ENCODE measurements around the gene KMT2C.
A peak's percentile ranks its signal among the peaks of the same experiment; 100 is the strongest.
"Not testable (repeated sequence)": the region's sequence is repeated elsewhere in the genome, so short reads cannot be mapped to it uniquely, and the experiment has no call there.

The KMT2C gene

GRCh38 chr7:152353281-152353680 lies 82.5 kb downstream of the KMT2C start:
- not testable (repeated sequence) for DNase-seq

- not testable (repeated sequence) for DNase-seq
Observed at GRCh38 chr7:152351747-152352146, 84.1 kb downstream of the KMT2C start.

- DNase-seq = no peak
Observed at GRCh38 chr7:152351168-152351567, 84.6 kb downstream of the KMT2C start.

DNA sequence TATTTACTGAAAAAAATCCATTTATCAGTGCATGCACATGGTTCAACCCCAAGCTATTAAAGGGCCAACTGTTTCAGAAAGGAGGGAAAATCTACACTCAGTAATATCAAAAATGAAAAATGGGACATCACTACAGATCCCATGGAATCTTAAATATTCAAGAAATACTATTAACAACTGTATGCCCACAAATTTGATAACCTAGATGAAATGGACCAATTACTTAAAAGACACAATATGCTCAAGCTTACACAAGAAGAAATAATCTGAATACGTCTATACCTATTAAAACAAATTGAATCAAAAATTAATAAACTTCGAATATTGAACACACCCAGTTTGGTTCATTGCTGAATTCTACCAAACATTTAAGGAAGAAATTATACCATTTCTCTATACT lies 87.9 kb downstream of the KMT2C start:
- DNase-seq = no peak

- DNase-seq = peak; percentile 20
Observed at GRCh38 chr7:152344253-152344652, 91.5 kb downstream of the KMT2C start.

GRCh38 chr7:152342796-152343195 lies 93.0 kb downstream of the KMT2C start:
- no peak for DNase-seq

DNA sequence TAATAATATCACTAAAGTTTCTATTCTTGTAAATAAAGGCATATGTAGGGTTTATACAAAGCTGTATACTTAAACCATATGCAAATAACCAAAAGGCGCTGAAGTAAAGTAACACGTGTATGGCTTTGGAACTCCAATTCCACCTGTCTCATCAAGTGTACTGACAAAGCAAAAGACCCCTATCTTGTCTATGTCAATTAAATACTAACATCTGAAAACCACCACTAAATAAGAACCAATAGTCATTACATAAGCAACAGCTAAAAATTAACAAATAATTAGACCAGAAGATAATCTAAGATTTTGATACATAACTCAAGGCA lies 93.9 kb downstream of the KMT2C start:
- DNase-seq = no peak

DNA sequence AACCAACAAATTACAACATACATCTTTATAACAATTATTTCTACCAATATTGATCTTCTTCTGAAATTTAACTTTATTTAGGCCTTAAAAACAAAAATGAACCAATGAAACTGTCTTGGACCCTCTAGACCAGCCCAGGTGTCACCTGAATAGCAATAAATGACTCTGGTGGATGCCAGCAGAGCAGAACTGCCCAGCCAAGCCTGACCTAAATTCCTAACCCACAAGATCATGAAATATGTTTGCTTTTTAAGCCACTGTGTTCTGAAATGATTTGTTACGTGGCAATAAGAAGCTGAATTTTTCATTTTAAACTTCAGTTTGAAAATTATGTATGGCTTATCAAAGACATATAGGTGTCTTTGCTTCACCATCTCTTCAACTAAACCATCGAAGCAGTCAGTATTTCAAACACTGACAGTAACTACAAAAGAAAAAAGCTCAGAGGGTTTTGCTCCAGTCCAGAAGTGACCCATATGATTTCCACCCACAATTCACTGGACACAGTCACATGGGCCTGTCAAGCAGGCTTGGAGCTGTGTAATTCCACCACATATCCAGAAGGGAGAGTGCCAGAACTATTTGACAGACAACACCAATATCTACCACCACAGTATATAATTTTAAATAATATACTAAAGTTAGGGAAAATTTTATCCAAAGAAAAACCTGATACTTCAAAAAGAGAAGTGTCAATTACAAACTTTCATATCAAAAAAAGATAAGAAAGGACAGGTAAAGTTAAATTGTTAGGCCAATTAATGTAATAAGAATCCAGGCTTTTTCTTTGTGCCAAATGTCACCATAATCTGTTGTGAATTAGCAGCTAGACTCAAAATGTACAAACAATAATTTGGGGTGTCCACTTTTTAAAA lies 94.5 kb downstream of the KMT2C start:
- peak; percentile 7 for DNase-seq

DNA sequence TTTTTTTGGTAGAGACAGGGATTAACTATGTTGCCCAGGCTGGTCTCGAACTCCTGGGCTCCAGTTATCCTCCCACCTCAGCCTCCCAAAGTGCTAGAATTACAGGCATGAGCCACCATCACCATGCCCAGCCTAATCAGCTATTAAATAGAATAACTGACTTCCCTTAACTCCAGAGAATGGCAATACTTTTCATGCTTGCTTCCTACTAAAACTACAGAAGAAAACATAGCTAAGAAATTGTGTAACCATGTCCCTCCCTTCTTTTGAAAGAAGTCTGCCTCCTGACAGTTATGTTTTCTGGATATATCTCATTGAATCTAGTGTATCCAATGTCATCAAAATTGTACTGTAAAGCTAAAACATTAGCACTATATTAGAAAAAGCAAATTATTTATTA lies 95.6 kb downstream of the KMT2C start:
- DNase-seq = no peak

- no peak for DNase-seq
Observed at GRCh38 chr7:152338561-152338960, 97.2 kb downstream of the KMT2C start.

DNA sequence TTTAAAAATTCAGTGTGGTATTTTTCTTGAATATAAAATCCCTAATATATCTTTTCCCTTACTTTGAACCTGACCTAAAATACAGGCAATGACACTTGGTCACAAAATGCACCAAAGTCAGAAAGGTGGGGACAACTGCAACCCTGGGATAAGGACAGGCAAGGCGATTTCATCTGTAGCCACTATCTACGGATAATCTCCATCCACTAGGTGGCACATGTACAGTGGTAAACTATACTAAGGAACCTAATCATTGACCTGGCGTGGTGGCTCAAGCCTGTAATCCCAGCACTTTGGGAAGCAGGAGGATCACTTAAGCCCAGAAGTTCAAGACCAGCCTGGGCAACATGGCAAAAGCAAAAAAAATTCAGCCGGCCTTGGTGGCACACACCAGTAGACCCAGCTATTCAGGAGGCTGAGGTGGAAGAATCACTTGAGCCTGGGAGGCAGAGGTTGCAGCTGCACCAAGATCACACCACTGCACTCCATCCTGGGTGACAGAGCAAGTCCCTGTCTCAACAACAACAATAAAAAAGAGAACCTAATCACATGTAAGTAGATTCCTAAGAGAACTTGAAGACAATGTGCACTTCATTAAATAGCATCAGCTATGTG lies 98.9 kb downstream of the KMT2C start:
- peak; percentile 55 for DNase-seq

GRCh38 chr7:152335900-152336571 lies 99.8 kb downstream of the KMT2C start:
- DNase-seq = peak; percentile 36

DNA sequence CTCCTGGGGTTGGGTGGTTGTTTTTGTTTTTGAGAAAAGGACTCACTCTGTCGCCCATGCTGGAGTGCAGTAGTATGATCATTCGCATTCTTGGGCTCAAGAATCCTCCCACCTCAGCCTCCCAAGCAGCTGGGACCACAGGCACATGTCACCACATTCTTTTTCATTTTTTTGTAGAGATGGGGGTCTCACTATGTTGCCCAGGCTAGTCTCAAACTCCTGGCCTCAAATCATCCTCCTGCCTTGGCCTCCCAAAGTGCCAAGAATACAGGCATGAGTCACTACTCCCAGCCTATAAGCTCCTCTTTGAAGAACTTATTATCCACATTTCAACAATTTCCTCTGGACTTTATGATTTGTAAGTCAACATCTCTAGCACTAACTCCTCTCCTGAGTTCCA lies 102.7 kb downstream of the KMT2C start:
- no peak for DNase-seq

GRCh38 chr7:152330827-152331226 lies 105.0 kb downstream of the KMT2C start:
- DNase-seq = no peak

DNA sequence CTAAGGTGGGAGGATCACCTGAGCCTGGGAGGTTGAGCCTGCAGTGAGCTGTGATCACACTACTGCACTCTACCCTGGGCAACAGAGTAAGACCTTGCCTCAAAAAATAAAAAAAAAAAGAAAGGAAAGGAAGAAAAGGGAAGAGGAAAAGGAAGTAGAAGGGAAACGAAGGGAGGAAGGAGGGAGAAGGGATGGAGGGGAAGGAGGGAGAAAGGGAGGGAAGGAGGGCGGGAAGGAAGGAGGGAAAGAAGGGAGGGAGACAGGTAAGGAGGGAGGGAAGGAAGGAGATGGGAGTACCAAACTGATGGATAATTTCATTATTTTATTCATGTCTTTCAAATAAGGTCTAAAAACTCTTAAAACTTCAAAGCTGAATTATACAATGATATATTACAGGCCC lies 106.3 kb downstream of the KMT2C start:
- DNase-seq = no peak

- no peak for DNase-seq
Observed at GRCh38 chr7:152328234-152328633, 107.6 kb downstream of the KMT2C start.

DNA sequence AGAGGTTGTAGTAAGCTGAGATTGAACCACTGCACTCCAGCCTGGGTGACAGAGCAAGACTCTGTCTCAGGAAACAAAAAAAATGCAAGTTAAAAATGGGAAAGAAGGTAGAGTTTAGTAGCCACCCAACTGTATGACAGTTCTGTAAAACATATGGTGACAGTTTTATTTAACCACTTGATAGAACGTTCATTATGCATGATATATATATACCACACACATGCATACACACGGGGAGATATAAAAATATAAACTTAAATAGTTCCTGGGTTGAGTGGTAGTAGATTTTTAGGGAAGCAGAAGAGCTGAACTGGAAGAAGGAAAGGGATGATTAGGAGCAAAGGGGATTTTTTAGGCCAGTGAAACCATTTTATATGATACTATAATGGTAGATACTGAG lies 120.0 kb downstream of the KMT2C start:
- no peak for DNase-seq

GRCh38 chr7:152313831-152314604 lies 121.8 kb downstream of the KMT2C start:
- peak; percentile 52 for DNase-seq

DNA sequence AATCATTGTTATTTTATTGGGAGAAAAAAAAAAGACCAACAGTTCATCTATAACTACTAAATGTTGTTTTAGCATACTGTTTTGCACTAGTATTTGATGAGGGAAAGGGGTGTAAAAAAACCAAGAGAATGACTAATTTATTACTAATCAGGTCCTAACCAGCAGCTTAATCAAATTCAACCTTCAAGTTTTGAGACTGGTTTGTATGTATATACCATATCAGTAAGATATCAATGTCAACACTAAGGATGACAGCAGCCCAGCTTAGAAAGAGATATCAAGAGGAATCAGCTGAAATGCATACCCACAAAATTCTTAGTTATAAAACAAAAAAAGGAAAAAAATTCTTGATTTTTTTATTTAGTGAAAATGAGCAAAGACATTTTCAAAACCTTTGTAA lies 122.6 kb downstream of the KMT2C start:
- no peak for DNase-seq

DNA sequence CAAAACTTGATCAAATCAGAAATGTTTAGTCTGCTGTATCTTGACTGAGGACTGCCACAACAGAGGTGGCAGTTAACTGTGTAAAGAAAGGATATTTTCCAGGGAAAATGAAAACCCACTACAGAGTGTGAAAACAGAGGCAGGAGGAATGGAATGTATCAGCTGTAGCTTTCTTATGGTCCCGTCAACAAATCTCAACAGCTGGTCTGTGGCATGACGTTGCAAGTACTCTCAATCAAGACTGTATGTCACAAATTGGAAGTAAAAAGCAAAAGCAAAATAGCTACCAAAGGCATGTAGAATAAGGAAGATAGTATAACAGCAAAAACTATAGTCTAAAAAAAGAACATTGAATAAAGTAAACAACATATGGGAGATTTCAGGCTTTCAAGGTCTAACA lies 123.5 kb downstream of the KMT2C start:
- no peak for DNase-seq

DNA sequence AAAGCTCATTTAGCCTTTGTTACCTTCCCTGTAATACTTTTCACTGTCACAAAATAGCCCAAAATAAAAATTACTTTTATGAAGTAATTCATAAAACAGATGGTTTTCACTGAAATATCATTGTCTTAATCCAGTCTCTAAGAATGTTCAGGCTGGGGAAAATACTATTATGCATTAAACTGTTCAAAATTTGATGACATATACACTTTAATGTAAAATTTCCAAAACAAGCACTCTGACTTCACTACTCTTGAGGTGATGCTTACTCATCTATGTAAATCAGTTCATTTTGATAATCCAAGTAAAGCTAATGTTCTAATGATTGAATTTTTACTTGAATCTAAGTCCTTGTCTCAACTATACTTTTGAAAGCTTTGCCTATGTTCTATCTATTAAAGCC lies 127.9 kb downstream of the KMT2C start:
- no peak for DNase-seq

- DNase-seq = not testable (repeated sequence)
Observed at GRCh38 chr7:152299542-152300143, 136.2 kb downstream of the KMT2C start.

GRCh38 chr7:152292897-152293296 lies 142.9 kb downstream of the KMT2C start:
- no peak for DNase-seq

Data from CD4-positive, alpha-beta T cell treated with Interleukin-17A for 1 hour (primary cell).